ENCODE data around the gene NLRP9.

- no peak for TF ChIP-seq SMC3 (IDR thresholded peaks at IDR 0.05; ENCODE audit: low read depth, low read length)
- no peak for TF ChIP-seq POLR2A (IDR thresholded peaks at IDR 0.05; ENCODE audit: low read depth, low read length)
- TF ChIP-seq, protein P1, sequence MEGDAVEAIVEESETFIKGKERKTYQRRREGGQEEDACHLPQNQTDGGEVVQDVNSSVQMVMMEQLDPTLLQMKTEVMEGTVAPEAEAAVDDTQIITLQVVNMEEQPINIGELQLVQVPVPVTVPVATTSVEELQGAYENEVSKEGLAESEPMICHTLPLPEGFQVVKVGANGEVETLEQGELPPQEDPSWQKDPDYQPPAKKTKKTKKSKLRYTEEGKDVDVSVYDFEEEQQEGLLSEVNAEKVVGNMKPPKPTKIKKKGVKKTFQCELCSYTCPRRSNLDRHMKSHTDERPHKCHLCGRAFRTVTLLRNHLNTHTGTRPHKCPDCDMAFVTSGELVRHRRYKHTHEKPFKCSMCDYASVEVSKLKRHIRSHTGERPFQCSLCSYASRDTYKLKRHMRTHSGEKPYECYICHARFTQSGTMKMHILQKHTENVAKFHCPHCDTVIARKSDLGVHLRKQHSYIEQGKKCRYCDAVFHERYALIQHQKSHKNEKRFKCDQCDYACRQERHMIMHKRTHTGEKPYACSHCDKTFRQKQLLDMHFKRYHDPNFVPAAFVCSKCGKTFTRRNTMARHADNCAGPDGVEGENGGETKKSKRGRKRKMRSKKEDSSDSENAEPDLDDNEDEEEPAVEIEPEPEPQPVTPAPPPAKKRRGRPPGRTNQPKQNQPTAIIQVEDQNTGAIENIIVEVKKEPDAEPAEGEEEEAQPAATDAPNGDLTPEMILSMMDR (conservative IDR thresholded peaks at IDR 0.05; ENCODE audit: low read depth, low read length), result no peak
Observed at GRCh38 chr19:55683449-55684261, 54.5 kb downstream of the NLRP9 start.

All from IMR-90 (cell line).